Kidney (tissue), 14 donors: ENCODE measurements around the gene RNF43. TPM values are rescaled to one million over a fixed set of nuclear protein-coding genes. Genes with fewer than 3 reads are reported as not detected.
A peak's percentile ranks its signal among the peaks of the same experiment; 100 is the strongest.

Source experiments
- DNase-seq, 5 donors: peaks; one replicate each; pipeline ENCODE4 v3.0.0-alpha.2; 2013 to 2020
- FAIRE-seq: peaks from 2 replicates; lab custom pipeline; 2012; peaks lifted over from hg19 to GRCh38; lab: Jason Lieb, UNC
- H3K27ac ChIP-seq, 2 donors: one replicate each; pipeline ENCODE4 v1.7.0; 2013; ENCODE audit warnings: low read depth in 2 of 2, low read length in 2 of 2, inconsistent platforms in 1 of 2
- H3K27me3 ChIP-seq: one replicate; pipeline ENCODE4 v1.7.1; 2013; ENCODE audit warnings: low read length, inconsistent platforms; ENCODE audit not compliant: control insufficient read depth, insufficient read depth
- H3K36me3 ChIP-seq, 3 donors: one replicate each; pipeline versions ENCODE4 v1.7.0 to v1.7.1; 2013; ENCODE audit warnings: low read length in 3 of 3, control low read depth in 1 of 3, inconsistent platforms in 1 of 3; ENCODE audit not compliant: insufficient read depth in 3 of 3, control insufficient read depth in 2 of 3
- H3K4me1 ChIP-seq, 3 donors: one replicate each; pipeline versions ENCODE4 v1.7.0 to v1.7.1; 2013; ENCODE audit warnings: low read length in 3 of 3, inconsistent platforms in 1 of 3, low read depth in 1 of 3; ENCODE audit not compliant: control insufficient read depth in 2 of 3, insufficient read depth in 2 of 3
- H3K4me3 ChIP-seq, 3 donors: one replicate each; pipeline versions ENCODE4 v1.7.0 to v1.8.1; 2013; ENCODE audit warnings: low read length in 3 of 3, control low read depth in 1 of 3, inconsistent platforms in 1 of 3
- H3K9ac ChIP-seq, 3 donors: one replicate each; pipeline versions ENCODE4 v1.7.0 to v1.7.1; 2013; ENCODE audit warnings: low read length in 3 of 3, control low read depth in 1 of 3, inconsistent platforms in 1 of 3
- H3K9me3 ChIP-seq, 3 donors: one replicate each; pipeline versions ENCODE4 v1.7.0 to v1.7.1; 2013; ENCODE audit warnings: low read length in 3 of 3, control low read depth in 1 of 3, inconsistent platforms in 1 of 3; ENCODE audit not compliant: control insufficient read depth in 2 of 3, insufficient read depth in 1 of 3
- CTCF ChIP-seq: IDR thresholded peaks from 3 replicates; pipeline ENCODE4 v1.5.1; 2012; ENCODE audit warnings: mild to moderate bottlenecking, moderate library complexity, borderline replicate concordance; ENCODE audit not compliant: insufficient read depth; ENCODE audit errors: extremely low read depth
- intact Hi-C: fragments of 100-400 bp; cut with DNase I; formaldehyde crosslinking; loops from one replicate; pipeline ENCODE4 v1.11.1; 2022
- polyA plus RNA-seq: library from polyadenylated mRNA; stranded (reverse); fragments of 350-450 nt; fragmentation: Illumina TruSeq; extraction: RNeasy Lipid Tissue Mini Kit (QIAGEN cat#74804); gene quantifications from one replicate; pipeline ENCODE4 v1.2.3, GENCODE V29; 2014; ENCODE audit warnings: low read depth, low replicate concordance; ENCODE audit not compliant: insufficient read depth
- total RNA-seq: library from RNA; stranded (reverse); fragmentation: NEBNext Ultra II Directional; extraction: Animal tissue kit (Norgen Biotek cat#: 25700); gene quantifications from one replicate; pipeline ENCODE4 v1.2.1, GENCODE V29; 2021
- donor health status: control.
- donor health status: control.
- donor health status: control.
- donor health status: control.
- donor health status: control.
- donor health status: DM: yes; HTN: yes; CAD: no.
- donor health status: Normal renal cell carcinoma (clear cell type).

RNF43 gene
- total and polyA plus RNA-seq, 2 donors from 2014 or later: 7.8 to 9.5 TPM

GRCh38 chr17:58391302-58391984 is 25.9 kb downstream of the RNF43 start:
- H3K27me3 ChIP-seq: no peaks in the 10 kb centered on the region
- TF ChIP-seq CTCF: no peak
- DNase-seq (peak; percentile 79 to 95 (median 86)), FAIRE-seq (peak; percentile 69)
- no peaks in the 10 kb centered on the region for H3K36me3 ChIP-seq
- no peak overlapping the region for H3K9ac ChIP-seq
- H3K27ac ChIP-seq: peak overlapping the region; percentile 58 to 70
- intact Hi-C loops: no loop called here
- H3K4me1 ChIP-seq: peaks cover 3 to 15% (median 10%) of the 10 kb centered on the region in 3 donors
- peak overlapping the region in 2 of 3 donors; percentile 14 to 20 for H3K4me3 ChIP-seq
- no peaks in the 10 kb centered on the region for H3K9me3 ChIP-seq

- H3K4me1 ChIP-seq: peaks cover 3 to 15% (median 10%) of the 10 kb centered on the region in 3 donors
- H3K27me3 ChIP-seq: no peaks in the 10 kb centered on the region
- H3K4me3 ChIP-seq: peak overlapping the region in 1 of 3 donors; percentile 20
- TF ChIP-seq CTCF: no peak
- H3K27ac ChIP-seq: peak overlapping the region; percentile 58 to 70
- H3K36me3 ChIP-seq: no peaks in the 10 kb centered on the region
- FAIRE-seq: no peak
- H3K9ac ChIP-seq: no peak overlapping the region
- no peak for DNase-seq
- H3K9me3 ChIP-seq: no peaks in the 10 kb centered on the region
- intact Hi-C loops: no loop called here
These were observed 26.4 kb downstream of the RNF43 start for GRCh38 chr17:58390884-58391283.

- H3K27ac ChIP-seq: no peak overlapping the region
- intact Hi-C loops: no loop called here
- no peak for TF ChIP-seq CTCF
- H3K36me3 ChIP-seq: no peaks in the 10 kb centered on the region
- peaks cover 3 to 10% (median 6%) of the 10 kb centered on the region in 3 donors for H3K4me1 ChIP-seq
- no peaks in the 10 kb centered on the region for H3K9me3 ChIP-seq
- no peak overlapping the region for H3K4me3 ChIP-seq
- no peak overlapping the region for H3K9ac ChIP-seq
- no peaks in the 10 kb centered on the region for H3K27me3 ChIP-seq
- DNase-seq: no peak
- FAIRE-seq: no peak
These were observed 28.8 kb downstream of the RNF43 start for GRCh38 chr17:58388302-58389190.
